ENCODE measurements around the gene MCOLN3.

DNA sequence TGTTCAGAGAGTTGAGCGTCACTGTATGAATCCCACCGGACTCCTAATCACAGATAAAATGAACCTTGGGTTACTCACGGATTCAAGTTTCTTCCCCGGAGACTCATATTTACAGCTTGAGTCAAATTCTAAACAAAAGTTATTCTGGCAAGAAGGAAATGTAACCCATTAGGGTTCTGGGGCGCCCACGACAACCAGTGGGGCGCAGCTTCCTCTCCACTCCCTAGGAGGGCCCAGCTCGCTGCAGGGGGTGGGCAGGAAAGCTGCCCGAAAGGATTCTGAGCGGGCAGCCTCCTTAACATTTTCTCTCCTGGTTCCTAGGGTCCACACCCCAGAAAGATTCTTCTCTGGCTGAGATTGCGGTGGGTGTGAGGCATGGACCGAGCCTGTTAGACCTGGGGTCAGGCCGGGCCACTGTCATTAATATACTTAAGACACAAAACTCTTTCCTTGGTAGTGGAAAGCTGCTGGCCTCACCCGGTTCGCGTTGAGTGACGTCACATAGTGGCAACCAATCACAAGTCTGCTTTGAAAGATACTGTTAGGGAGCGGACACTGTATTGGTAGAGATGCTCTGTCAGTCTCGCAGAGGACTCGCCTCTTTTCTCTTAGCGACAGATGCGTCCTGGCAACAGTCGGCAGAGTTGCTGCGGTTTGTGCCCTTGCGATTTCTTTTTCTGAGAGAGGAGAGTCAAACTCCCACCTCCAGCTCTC, 13.6 kb upstream of the MCOLN3 start:
- TF ChIP-seq, protein P1, sequence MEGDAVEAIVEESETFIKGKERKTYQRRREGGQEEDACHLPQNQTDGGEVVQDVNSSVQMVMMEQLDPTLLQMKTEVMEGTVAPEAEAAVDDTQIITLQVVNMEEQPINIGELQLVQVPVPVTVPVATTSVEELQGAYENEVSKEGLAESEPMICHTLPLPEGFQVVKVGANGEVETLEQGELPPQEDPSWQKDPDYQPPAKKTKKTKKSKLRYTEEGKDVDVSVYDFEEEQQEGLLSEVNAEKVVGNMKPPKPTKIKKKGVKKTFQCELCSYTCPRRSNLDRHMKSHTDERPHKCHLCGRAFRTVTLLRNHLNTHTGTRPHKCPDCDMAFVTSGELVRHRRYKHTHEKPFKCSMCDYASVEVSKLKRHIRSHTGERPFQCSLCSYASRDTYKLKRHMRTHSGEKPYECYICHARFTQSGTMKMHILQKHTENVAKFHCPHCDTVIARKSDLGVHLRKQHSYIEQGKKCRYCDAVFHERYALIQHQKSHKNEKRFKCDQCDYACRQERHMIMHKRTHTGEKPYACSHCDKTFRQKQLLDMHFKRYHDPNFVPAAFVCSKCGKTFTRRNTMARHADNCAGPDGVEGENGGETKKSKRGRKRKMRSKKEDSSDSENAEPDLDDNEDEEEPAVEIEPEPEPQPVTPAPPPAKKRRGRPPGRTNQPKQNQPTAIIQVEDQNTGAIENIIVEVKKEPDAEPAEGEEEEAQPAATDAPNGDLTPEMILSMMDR (IDR thresholded peaks at IDR 0.05), result no peak
- TF ChIP-seq EZH2 (IDR thresholded peaks at IDR 0.05), result no peak

All from neural progenitor cell (in vitro differentiated cells).